Neuronal stem cell (in vitro differentiated cells): ENCODE results near the gene TMEM217.

ENCODE experiments used
- DNase-seq: peaks from one replicate; pipeline ENCODE4 v3.0.0-alpha.2; 2013; ENCODE audit warnings: low spot score
- H2AFZ ChIP-seq: one replicate; pipeline ENCODE4 v1.6.1; 2013; ENCODE audit warnings: mild to moderate bottlenecking, low read length, inconsistent platforms
- H2AK5ac ChIP-seq: 2 replicates; pipeline ENCODE4 v1.6.1; 2013; ENCODE audit warnings: low read depth, mild to moderate bottlenecking, inconsistent platforms, low read length, moderate library complexity, mixed read lengths
- H2BK120ac ChIP-seq: 2 replicates; pipeline ENCODE4 v1.6.1; 2013; ENCODE audit warnings: low read depth, mild to moderate bottlenecking, inconsistent platforms, low read length, moderate library complexity, mixed read lengths
- H2BK12ac ChIP-seq: one replicate; pipeline ENCODE4 v1.6.1; 2013; ENCODE audit warnings: low read length, inconsistent platforms
- H2BK15ac ChIP-seq: 2 replicates; pipeline ENCODE4 v1.6.1; 2013; ENCODE audit warnings: mild to moderate bottlenecking, low read length, inconsistent platforms, mixed read lengths
- H2BK5ac ChIP-seq: one replicate; pipeline ENCODE4 v1.6.1; 2013; ENCODE audit warnings: inconsistent platforms, mild to moderate bottlenecking, low read length, moderate library complexity
- H3K14ac ChIP-seq: one replicate; pipeline ENCODE4 v1.6.1; 2013; ENCODE audit warnings: low read length, inconsistent platforms
- H3K18ac ChIP-seq: 2 replicates; pipeline ENCODE4 v1.6.1; 2013; ENCODE audit warnings: low read length, inconsistent platforms
- H3K23ac ChIP-seq: 2 replicates; pipeline ENCODE4 v1.6.1; 2013; ENCODE audit warnings: low read depth, mild to moderate bottlenecking, mixed read lengths, low read length, inconsistent platforms; ENCODE audit not compliant: poor library complexity
- H3K27ac ChIP-seq: replicated peaks from 3 replicates; pipeline ENCODE4 v1.5.1; 2013; ENCODE audit warnings: low read length, inconsistent platforms
- H3K27me3 ChIP-seq, 3 experiments: 2 replicates each; pipeline ENCODE4 v1.6.1; 2013; ENCODE audit warnings: low read length in 3 of 3, mild to moderate bottlenecking in 2 of 3, inconsistent platforms in 1 of 3, low read depth in 1 of 3, mixed read lengths in 1 of 3, moderate library complexity in 1 of 3; ENCODE audit not compliant: control insufficient read depth in 3 of 3, insufficient read depth in 3 of 3
- H3K36me3 ChIP-seq, 2 donors: replicated peaks in 1 of 2; 2 replicates each; pipeline ENCODE4 v1.6.1; 2013; ENCODE audit warnings: low read length in 2 of 2; ENCODE audit not compliant: control insufficient read depth in 2 of 2, insufficient read depth in 2 of 2
- H3K4ac ChIP-seq: 2 replicates; pipeline ENCODE4 v1.6.1; 2013; ENCODE audit warnings: inconsistent platforms, mild to moderate bottlenecking, low read length, moderate library complexity
- H3K4me1 ChIP-seq, 2 donors: 1 replicate in 1 of 2; 2 replicates in 1 of 2; pipeline ENCODE4 v1.6.1; 2013; ENCODE audit warnings: low read length in 2 of 2, low read depth in 1 of 2; ENCODE audit not compliant: control insufficient read depth in 2 of 2, insufficient read depth in 1 of 2
- H3K4me2 ChIP-seq: one replicate; pipeline ENCODE4 v1.6.1; 2013; ENCODE audit warnings: mild to moderate bottlenecking, low read length, inconsistent platforms; ENCODE audit not compliant: insufficient read depth, poor library complexity, severe bottlenecking
- H3K4me3 ChIP-seq, 2 donors: 2 replicates each; pipeline ENCODE4 v1.5.1; 2013; ENCODE audit warnings: low read length in 2 of 2, mild to moderate bottlenecking in 2 of 2, inconsistent platforms in 1 of 2, moderate library complexity in 1 of 2
- H3K79me1 ChIP-seq: one replicate; pipeline ENCODE4 v1.6.1; 2013; ENCODE audit warnings: low read depth, mild to moderate bottlenecking, inconsistent platforms, low read length, moderate library complexity
- H3K9ac ChIP-seq: one replicate; pipeline ENCODE4 v1.6.1; 2013; ENCODE audit warnings: mild to moderate bottlenecking, low read depth, low read length, inconsistent platforms; ENCODE audit not compliant: poor library complexity
- H3K9me3 ChIP-seq, 2 donors: replicated peaks in 1 of 2; 2 replicates each; pipeline versions ENCODE3 to v1.6.1; 2013; ENCODE audit warnings: low read length in 2 of 2, mild to moderate bottlenecking in 2 of 2, inconsistent platforms in 1 of 2, low read depth in 1 of 2, mixed read lengths in 1 of 2, moderate library complexity in 1 of 2; ENCODE audit not compliant: control insufficient read depth in 2 of 2, insufficient read depth in 1 of 2
- H4K8ac ChIP-seq: one replicate; pipeline ENCODE4 v1.6.1; 2013; ENCODE audit warnings: low read depth, mild to moderate bottlenecking, inconsistent platforms, low read length, moderate library complexity
- H4K91ac ChIP-seq: one replicate; pipeline ENCODE4 v1.6.1; 2013; ENCODE audit warnings: low read length, low read depth, mild to moderate bottlenecking, inconsistent platforms; ENCODE audit not compliant: poor library complexity
- WGBS, 2 donors: extraction: QIAGEN DNeasy Blood & Tissue Kit; methylation state at CpG; one replicate each; pipeline ENCODE4 v1.1.7; 2013; ENCODE audit warnings: missing lambda C conversion rate in 2 of 2, mixed read lengths in 1 of 2; ENCODE audit not compliant: insufficient read length in 2 of 2, insufficient replicate concordance in 1 of 2; ENCODE audit errors: extremely low coverage in 2 of 2; 5-methylcytosine and 5-hydroxymethylcytosine counted together

TMEM217 gene

GRCh38 chr6:37260040-37260439 is 2.1 kb upstream of the TMEM217 start:
- Histone ChIP-seq H3K18ac (no peak overlapping the region), H2AK5ac (no peak overlapping the region), H3K36me3 (no peaks in the 10 kb centered on the region), H3K4me1 (peaks cover 2 to 3% of the 10 kb centered on the region in 2 donors), H3K23ac (no peak overlapping the region), H3K4me2 (no peak overlapping the region), H3K79me1 (peaks cover 2% of the 10 kb centered on the region), H3K4me3 (no peak overlapping the region), H2BK15ac (no peak overlapping the region), H2BK120ac (no peak overlapping the region), H3K27me3 (no peaks in the 10 kb centered on the region), H3K14ac (no peak overlapping the region), H2BK12ac (no peak overlapping the region), H3K27ac (no peak overlapping the region), H2BK5ac (no peak overlapping the region), H4K8ac (no peak overlapping the region), H3K4ac (no peak overlapping the region), H3K9me3 (no peaks in the 10 kb centered on the region), H4K91ac (no peak overlapping the region), H2AFZ (no peak overlapping the region), H3K9ac (no peak overlapping the region)
- no peak for DNase-seq
- WGBS, 2 donors = no CpG with 5 or more reads among the region's 2 CpGs

GRCh38 chr6:37259191-37259590 is 1.2 kb upstream of the TMEM217 start:
- no peaks in the 10 kb centered on the region for H3K9me3 ChIP-seq
- no peak overlapping the region for H2BK120ac ChIP-seq
- peaks cover 0 to 1% (median 0%) of the 10 kb centered on the region in 3 experiments for H3K27me3 ChIP-seq
- H2AK5ac ChIP-seq = no peak overlapping the region
- H3K4me2 ChIP-seq = no peak overlapping the region
- no peak overlapping the region for H2BK12ac ChIP-seq
- peaks cover 2% of the 10 kb centered on the region for H3K79me1 ChIP-seq
- H3K4me1 ChIP-seq = peaks cover 2 to 3% of the 10 kb centered on the region in 2 donors
- DNase-seq = no peak
- no peak overlapping the region for H3K18ac ChIP-seq
- no peak overlapping the region for H3K4me3 ChIP-seq
- H2BK15ac ChIP-seq = no peak overlapping the region
- no peaks in the 10 kb centered on the region for H3K36me3 ChIP-seq
- no peak overlapping the region for H4K91ac ChIP-seq
- no peak overlapping the region for H3K23ac ChIP-seq
- H3K4ac ChIP-seq = no peak overlapping the region
- no CpG with 5 or more reads among the region's 2 CpGs for WGBS, 2 donors
- H4K8ac ChIP-seq = no peak overlapping the region
- no peak overlapping the region for H3K14ac ChIP-seq
- no peak overlapping the region for H2BK5ac ChIP-seq
- no peak overlapping the region for H3K9ac ChIP-seq
- H3K27ac ChIP-seq = no peak overlapping the region
- no peak overlapping the region for H2AFZ ChIP-seq

- H3K18ac ChIP-seq = no peak overlapping the region
- no peak overlapping the region for H2BK15ac ChIP-seq
- no peak overlapping the region for H3K14ac ChIP-seq
- peaks cover 2 to 3% of the 10 kb centered on the region in 2 donors for H3K4me1 ChIP-seq
- no peak overlapping the region for H3K27ac ChIP-seq
- peaks cover 2% of the 10 kb centered on the region for H3K79me1 ChIP-seq
- H2BK120ac ChIP-seq = peak overlapping the region; percentile 24
- H3K23ac ChIP-seq = peak overlapping the region; percentile 56
- no peak overlapping the region for H2BK12ac ChIP-seq
- no peak overlapping the region for H3K4ac ChIP-seq
- no peak overlapping the region for H2BK5ac ChIP-seq
- no peak overlapping the region for H4K8ac ChIP-seq
- peak overlapping the region; percentile 78 for H3K4me2 ChIP-seq
- no peaks in the 10 kb centered on the region for H3K9me3 ChIP-seq
- H3K27me3 ChIP-seq = peaks cover 0 to 2% (median 0%) of the 10 kb centered on the region in 3 experiments
- H2AK5ac ChIP-seq = no peak overlapping the region
- no peak for DNase-seq
- no CpG with 5 or more reads among the region's 11 CpGs for WGBS, 2 donors
- peak overlapping the region; percentile 70 to 90 for H3K4me3 ChIP-seq
- no peaks in the 10 kb centered on the region for H3K36me3 ChIP-seq
- H3K9ac ChIP-seq = peak overlapping the region; percentile 89
- H2AFZ ChIP-seq = peak overlapping the region; percentile 90
- H4K91ac ChIP-seq = no peak overlapping the region
Observed at GRCh38 chr6:37258405-37259105, 611 bp upstream of the TMEM217 start.

- H2BK15ac ChIP-seq = no peak overlapping the region
- H3K36me3 ChIP-seq = no peaks in the 10 kb centered on the region
- H2BK5ac ChIP-seq = no peak overlapping the region
- H3K14ac ChIP-seq = no peak overlapping the region
- H4K91ac ChIP-seq = no peak overlapping the region
- peak overlapping the region in 1 of 2 donors; percentile 70 for H3K4me3 ChIP-seq
- no peak overlapping the region for H3K27ac ChIP-seq
- no peak overlapping the region for H4K8ac ChIP-seq
- H2AFZ ChIP-seq = peak overlapping the region; percentile 90
- H3K9ac ChIP-seq = no peak overlapping the region
- H2AK5ac ChIP-seq = no peak overlapping the region
- peaks cover 0 to 2% (median 0%) of the 10 kb centered on the region in 3 experiments for H3K27me3 ChIP-seq
- H3K79me1 ChIP-seq = peaks cover under 1% of the 10 kb centered on the region
- H3K23ac ChIP-seq = no peak overlapping the region
- no peak for DNase-seq
- H3K9me3 ChIP-seq = no peaks in the 10 kb centered on the region
- no peak overlapping the region for H2BK120ac ChIP-seq
- H2BK12ac ChIP-seq = no peak overlapping the region
- no peak overlapping the region for H3K4ac ChIP-seq
- H3K18ac ChIP-seq = no peak overlapping the region
- H3K4me1 ChIP-seq = peaks cover 2 to 3% of the 10 kb centered on the region in 2 donors
- no peak overlapping the region for H3K4me2 ChIP-seq
- WGBS, 2 donors = no CpG with 5 or more reads among the region's 9 CpGs
Observed at GRCh38 chr6:37257320-37257633, 667 bp downstream of the TMEM217 start.
